GM12892 (cell line): Measurements from ENCODE around the gene PFN3.

Source experiments
- POLR2A ChIP-seq: IDR thresholded peaks from 2 replicates; pipeline ENCODE4 v1.6.1; 2011; ENCODE audit warnings: low read depth, low read length, control low read depth
- POLR2AphosphoS5 ChIP-seq: IDR thresholded peaks from 2 replicates; pipeline ENCODE4 v1.6.1; 2011; ENCODE audit warnings: low read depth, low read length, control low read depth
- TAF1 ChIP-seq: IDR thresholded peaks from 2 replicates; pipeline ENCODE4 v1.6.1; 2011; ENCODE audit warnings: low read depth, mild to moderate bottlenecking, control low read depth, low read length, borderline replicate concordance

- TF ChIP-seq POLR2A, result no peak
- TF ChIP-seq TAF1, result no peak
- no peak for TF ChIP-seq POLR2AphosphoS5
Observed at GRCh38 chr5:177396078-177396477, 4.4 kb downstream of the PFN3 start.
